HepG2 (cell line): ENCODE data around the gene TENM3. TPM values are rescaled to one million over a fixed set of nuclear protein-coding genes. Genes with fewer than 3 reads are reported as not detected.

Experiments used
- ATAC-seq: fragments of 200-7000 bp; cut with Tn5 transposase; 3 replicates; pipeline ENCODE4 v1.9.1; 2020; ENCODE audit warnings: mild to moderate bottlenecking, moderate library complexity
- BruUV-seq: library from RNA; stranded (reverse); fragments of 400-500 nt; replicated peaks from 2 replicates; lab custom pipeline; 2021; lab: Mats Ljungman, UMichigan
- CTCF ChIA-PET: fragments of 300-600 bp; formaldehyde crosslinking; extraction: SDS; loops from one replicate; lab custom pipeline; 2021; ENCODE audit warnings: low total read pairs, inconsistent platforms, low intra/inter-chr PET ratio; lab: Yijun Ruan, JAX
- POLR2A ChIA-PET: fragments of 350-600 bp; sonication (Branson Sonifier 250); formaldehyde crosslinking; loops from one replicate; lab custom pipeline; 2020; ENCODE audit warnings: antibody characterized with exemption, inconsistent platforms; lab: Yijun Ruan, JAX
- DNase-seq: peaks from one replicate; pipeline ENCODE4 v3.0.0-alpha.2; 2015; ENCODE audit warnings: low spot score
- FAIRE-seq: peaks from 3 replicates; lab custom pipeline; 2011; peaks lifted over from hg19 to GRCh38; lab: Jason Lieb, UNC
- H2AFZ ChIP-seq: one replicate; pipeline ENCODE4 v1.6.1; 2011; ENCODE audit warnings: low read length, inconsistent platforms
- H3K27ac ChIP-seq: fragments of 300-600 bp; 3 replicates; pipeline ENCODE4 v1.8.0; 2011; ENCODE audit warnings: mixed run types, mild to moderate bottlenecking, mixed read lengths, low read length, inconsistent platforms; ENCODE audit not compliant: insufficient read depth; ENCODE audit errors: extremely low read length
- H3K27me3 ChIP-seq, 2 experiments: fragments of 200-600 bp in 1 of 2; 2 replicates in 1 of 2; 3 replicates in 1 of 2; pipeline versions ENCODE4 v1.6.0 to v1.8.0; 2011; ENCODE audit warnings: low read length in 2 of 2, mild to moderate bottlenecking in 2 of 2, moderate library complexity in 2 of 2, inconsistent platforms in 1 of 2; ENCODE audit not compliant: insufficient read depth in 2 of 2, control insufficient read depth in 1 of 2
- H3K36me3 ChIP-seq, 2 experiments: fragments of 200-600 bp in 1 of 2; replicated peaks in 1 of 2; 2 replicates in 1 of 2; 3 replicates in 1 of 2; pipeline versions ENCODE4 v1.5.1 to v1.8.0; 2011; ENCODE audit warnings: low read length in 2 of 2, inconsistent platforms in 1 of 2; ENCODE audit not compliant: insufficient read depth in 2 of 2, control insufficient read depth in 1 of 2
- H3K4me1 ChIP-seq: 2 replicates; pipeline ENCODE4 v1.5.1; 2012; ENCODE audit warnings: low read length, inconsistent platforms; ENCODE audit not compliant: insufficient read depth
- H3K4me2 ChIP-seq: 2 replicates; pipeline ENCODE4 v1.6.0; 2011; ENCODE audit warnings: low read depth, low read length, inconsistent platforms
- H3K4me3 ChIP-seq, 3 experiments: fragments of 200-600 bp in 1 of 3; sonication (generic), shearing (Covaris generic) in 1 of 3; replicated peaks in 1 of 3; 2 replicates each; pipeline ENCODE4 v1.5.1; 2011 to 2016; ENCODE audit warnings: low read length in 3 of 3, inconsistent platforms in 2 of 3, low read depth in 2 of 3, mild to moderate bottlenecking in 2 of 3, control low read depth in 1 of 3, mixed read lengths in 1 of 3; ENCODE audit not compliant: insufficient read depth in 1 of 3
- H3K79me2 ChIP-seq: one replicate; pipeline ENCODE4 v1.6.1; 2011; ENCODE audit warnings: low read length, inconsistent platforms; ENCODE audit not compliant: insufficient read depth
- H3K9ac ChIP-seq: 2 replicates; pipeline ENCODE4 v1.6.0; 2011; ENCODE audit warnings: mild to moderate bottlenecking, low read depth, low read length, inconsistent platforms; ENCODE audit not compliant: insufficient read depth
- H3K9me3 ChIP-seq: 2 replicates; pipeline ENCODE4 v1.5.1; 2012; ENCODE audit warnings: mild to moderate bottlenecking, low read length
- H4K20me1 ChIP-seq: 2 replicates; pipeline ENCODE4 v1.6.0; 2011; ENCODE audit warnings: inconsistent platforms, mild to moderate bottlenecking, low read length, moderate library complexity; ENCODE audit not compliant: insufficient read depth
- ARNTL ChIP-seq: sonication (generic); formaldehyde crosslinking; IDR thresholded peaks from 2 replicates; pipeline ENCODE4 v1.4.0; 2020; ENCODE audit warnings: mild to moderate bottlenecking, missing genetic modification reagents
- ATF1 ChIP-seq: IDR thresholded peaks from 2 replicates; pipeline ENCODE4 v1.6.1; 2016; ENCODE audit warnings: mild to moderate bottlenecking, control low read depth
- HDAC1 ChIP-seq: sonication (generic); formaldehyde crosslinking; IDR thresholded peaks from 2 replicates; pipeline ENCODE4 v1.5.1; 2020; ENCODE audit warnings: mild to moderate bottlenecking, missing genetic modification reagents
- MIER2 ChIP-seq: IDR thresholded peaks from 2 replicates; pipeline ENCODE4 v1.6.1; 2016; ENCODE audit warnings: missing biosample characterization, missing genetic modification reagents
- MTF1 ChIP-seq: sonication (generic); formaldehyde crosslinking; IDR thresholded peaks from 2 replicates; pipeline ENCODE4 v1.5.0; 2020; ENCODE audit warnings: missing genetic modification reagents
- PLSCR1 ChIP-seq: sonication (generic); formaldehyde crosslinking; IDR thresholded peaks from 2 replicates; pipeline ENCODE4 v1.5.0; 2020; ENCODE audit warnings: missing genetic modification reagents, mild to moderate bottlenecking, borderline replicate concordance
- ZNF30 ChIP-seq: sonication (generic); formaldehyde crosslinking; IDR thresholded peaks from 2 replicates; pipeline ENCODE4 v1.5.0; 2020; ENCODE audit warnings: mild to moderate bottlenecking, missing genetic modification reagents
- ZNF318 ChIP-seq: sonication (generic); formaldehyde crosslinking; IDR thresholded peaks from 2 replicates; pipeline ENCODE4 v1.4.0; 2020; ENCODE audit warnings: mild to moderate bottlenecking, missing genetic modification reagents
- ZNF382 ChIP-seq: sonication (generic); formaldehyde crosslinking; IDR thresholded peaks from 2 replicates; pipeline ENCODE4 v1.5.0; 2020; ENCODE audit warnings: missing genetic modification reagents, mild to moderate bottlenecking, borderline replicate concordance
- ZNF484 ChIP-seq: sonication (generic); formaldehyde crosslinking; IDR thresholded peaks from 2 replicates; pipeline ENCODE4 v1.5.1; 2020; ENCODE audit warnings: mild to moderate bottlenecking, low read depth, missing genetic modification reagents, borderline replicate concordance
- ZNF574 ChIP-seq: sonication (generic); formaldehyde crosslinking; IDR thresholded peaks from 2 replicates; pipeline ENCODE4 v1.4.0; 2020; ENCODE audit warnings: missing genetic modification reagents
- ZNF782 ChIP-seq: sonication (generic); formaldehyde crosslinking; IDR thresholded peaks from 2 replicates; pipeline ENCODE4 v1.4.0; 2020; ENCODE audit warnings: missing genetic modification reagents, mild to moderate bottlenecking, borderline replicate concordance
- WGBS: methylation state at CpG from one replicate; pipeline ENCODE4 v1.1.6; 2017; ENCODE audit warnings: low lambda C conversion rate; 5-methylcytosine and 5-hydroxymethylcytosine counted together
- in situ Hi-C: cut with HindIII; loops from 2 replicates; pipeline ENCODE4 v1.10.0; 2017; ENCODE audit warnings: low pct_unique_long_range_greater_than_20kb; ENCODE audit not compliant: extremely low pct_ligation_motif_present
- intact Hi-C: fragments of 100-400 bp; cut with micrococcal nuclease; formaldehyde crosslinking; loops from one replicate; pipeline ENCODE4 v1.10.0; 2022; ENCODE audit not compliant: unreplicated experiment
- polyA plus RNA-seq, 8 experiments: library from polyadenylated mRNA; depleted of rRNA in 3 of 8; stranded (reverse) in 7 of 8; unstranded in 1 of 8; fragments of >200 nt; fragmentation: Illumina TruSeq in 4 of 8; extraction: Trizol in 4 of 8; gene quantifications; 2 replicates each; pipeline versions ENCODE4 v1.2.1 to v1.2.3, GENCODE V29; 2011 to 2016; ENCODE audit warnings: low read depth in 4 of 8, missing spikeins in 1 of 8, mixed read lengths in 1 of 8; ENCODE audit not compliant: insufficient read depth in 1 of 8
- total RNA-seq, 5 experiments: library from RNA; depleted of rRNA; stranded (reverse); fragments of >200 nt; fragmentation: Illumina TruSeq; extraction: Trizol; gene quantifications; 2 replicates each; pipeline ENCODE4 v1.2.3, GENCODE V29; 2016; ENCODE audit warnings: low read depth in 1 of 5

Gene TENM3
- total and polyA plus RNA-seq, 2 of the 13 experiments (the other 11 are each of a cell fraction or from before 2014, with no cell fraction given), result 0.04 TPM; not detected in 1

DNA sequence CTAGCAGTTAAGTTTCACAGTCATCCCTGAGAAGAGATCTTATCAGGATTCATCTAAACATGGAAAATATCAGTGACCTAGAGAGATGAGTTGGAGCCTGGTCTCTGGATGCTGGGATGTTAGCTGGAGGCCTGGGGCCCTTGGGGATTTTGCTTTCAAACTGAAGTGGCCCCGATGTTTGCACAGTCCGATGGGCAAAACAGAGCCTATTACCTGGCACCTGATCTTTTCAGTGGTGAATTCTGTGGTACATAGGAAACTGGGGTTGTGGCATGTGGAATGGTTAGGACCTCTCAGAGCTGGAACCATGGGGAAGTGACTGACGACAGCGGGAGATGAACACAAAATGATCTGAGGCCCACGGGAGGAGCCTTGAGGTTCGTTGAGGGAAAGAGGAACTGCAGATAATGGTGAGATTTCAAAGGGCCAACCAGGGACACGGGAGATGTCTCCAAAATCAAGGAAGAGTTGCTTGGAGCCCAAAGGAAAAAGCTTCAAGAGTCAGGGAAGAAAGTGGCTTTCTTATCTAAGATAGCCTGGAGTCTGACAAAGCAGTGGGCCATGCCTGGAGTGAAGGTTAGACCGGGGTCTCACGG lies 17.8 kb upstream of the TENM3 start:
- Histone ChIP-seq H3K4me2 (no peak overlapping the region), H3K36me3 (no peaks in the 10 kb centered on the region), H3K9me3 (no peaks in the 10 kb centered on the region), H3K27ac (no peak overlapping the region), H3K79me2 (no peaks in the 10 kb centered on the region), H3K27me3 (0 out of 5 replicates have a peak, but pooled peaks cover 0 to 10% of the 10 kb centered on the region in 2 experiments), H4K20me1 (no peaks in the 10 kb centered on the region), H3K9ac (no peak overlapping the region), H2AFZ (no peak overlapping the region)
- CTCF ChIA-PET, result no interaction called here
- intact Hi-C loops (loop anchor here (5.0 kb wide), 1 partner anchor 778 kb away; no protein-coding TSS in a partner anchor), in situ Hi-C loops (no loop called here)
- no TSS peak for BruUV-seq
- TF ChIP-seq ZNF382 (CRISPR knock-in tag) (no peak), PLSCR1 (CRISPR knock-in tag) (no peak), HDAC1 (no peak), MTF1 (CRISPR knock-in tag) (no peak), MIER2 (CRISPR knock-in tag) (no peak), ZNF782 (CRISPR knock-in tag) (no peak), ZNF318 (CRISPR knock-in tag) (no peak), ZNF574 (CRISPR knock-in tag) (no peak), ZNF30 (CRISPR knock-in tag) (no peak), ARNTL (CRISPR knock-in tag) (no peak), ATF1 (CRISPR knock-in tag) (no peak), ZNF484 (no peak)
- TF ChIP-seq, all 625 proteins: peak for 0
- no peak for FAIRE-seq
- Histone ChIP-seq H3K4me1 (no peaks in the 10 kb centered on the region), H3K4me3 (no peak overlapping the region)
- no peak for ATAC-seq
- POLR2A ChIA-PET, result no interaction called here
- DNase-seq, result no peak
- 16% methylated on average over 9 of the region's 9 CpGs for WGBS
